Mesenchymal stem cell (in vitro differentiated cells and primary cell): ENCODE measurements around the gene SIM2.

ENCODE experiments used
- DNase-seq: peaks from one replicate; pipeline ENCODE4 v3.0.0-alpha.2; 2013
- H2AFZ ChIP-seq: one replicate; pipeline ENCODE4 v1.6.1; 2013; ENCODE audit warnings: low read depth, mild to moderate bottlenecking, control low read depth, inconsistent platforms, low read length, moderate library complexity
- H2AK5ac ChIP-seq: 2 replicates; pipeline ENCODE4 v1.6.1; 2013; ENCODE audit warnings: low read length, moderate library complexity, mild to moderate bottlenecking, inconsistent platforms; ENCODE audit not compliant: severe bottlenecking
- H2BK120ac ChIP-seq: one replicate; pipeline ENCODE4 v1.6.1; 2013; ENCODE audit warnings: low read depth, mild to moderate bottlenecking, inconsistent platforms, low read length, moderate library complexity
- H2BK12ac ChIP-seq, 2 experiments: one replicate each; pipeline ENCODE4 v1.6.1; 2013; ENCODE audit warnings: inconsistent platforms in 2 of 2, low read length in 2 of 2, mild to moderate bottlenecking in 2 of 2, moderate library complexity in 2 of 2, control low read depth in 1 of 2
- H2BK15ac ChIP-seq: one replicate; pipeline ENCODE4 v1.6.1; 2013; ENCODE audit warnings: mild to moderate bottlenecking, low read depth, inconsistent platforms; ENCODE audit not compliant: poor library complexity, severe bottlenecking
- H2BK5ac ChIP-seq: 2 replicates; pipeline ENCODE4 v1.6.1; 2013; ENCODE audit warnings: low read depth, mild to moderate bottlenecking, low read length, control low read depth, inconsistent platforms; ENCODE audit not compliant: poor library complexity, severe bottlenecking
- H3K14ac ChIP-seq, 2 experiments: one replicate each; pipeline ENCODE4 v1.6.1; 2013; ENCODE audit warnings: inconsistent platforms in 2 of 2, low read length in 2 of 2, control low read depth in 1 of 2, mild to moderate bottlenecking in 1 of 2, moderate library complexity in 1 of 2
- H3K18ac ChIP-seq, 2 experiments: one replicate each; pipeline ENCODE4 v1.6.1; 2013; ENCODE audit warnings: inconsistent platforms in 2 of 2, low read length in 2 of 2, control low read depth in 1 of 2, low read depth in 1 of 2, mild to moderate bottlenecking in 1 of 2
- H3K23ac ChIP-seq, 2 experiments: one replicate each; pipeline ENCODE4 v1.6.1; 2013; ENCODE audit warnings: inconsistent platforms in 2 of 2, low read length in 2 of 2, mild to moderate bottlenecking in 2 of 2, moderate library complexity in 2 of 2, control low read depth in 1 of 2
- H3K27ac ChIP-seq: 2 replicates; pipeline ENCODE4 v1.5.1; 2013; ENCODE audit warnings: mild to moderate bottlenecking, moderate library complexity, low read length, control low read depth, inconsistent platforms; ENCODE audit not compliant: poor library complexity, severe bottlenecking
- H3K27me3 ChIP-seq, 2 experiments: 2 replicates each; pipeline versions ENCODE4 v1.6.1 to v1.7.0; 2013; ENCODE audit warnings: low read length in 2 of 2, mild to moderate bottlenecking in 2 of 2, moderate library complexity in 2 of 2, control low read depth in 1 of 2, inconsistent platforms in 1 of 2; ENCODE audit not compliant: control insufficient read depth in 1 of 2, insufficient read depth in 1 of 2
- H3K36me3 ChIP-seq, 2 experiments: 2 replicates each; pipeline versions ENCODE4 v1.6.1 to v1.7.0; 2013; ENCODE audit warnings: low read length in 2 of 2, control low read depth in 1 of 2, inconsistent platforms in 1 of 2, low read depth in 1 of 2, mild to moderate bottlenecking in 1 of 2; ENCODE audit not compliant: insufficient read depth in 2 of 2, control insufficient read depth in 1 of 2
- H3K4ac ChIP-seq, 2 experiments: one replicate each; pipeline ENCODE4 v1.6.1; 2013; ENCODE audit warnings: inconsistent platforms in 2 of 2, low read length in 2 of 2, mild to moderate bottlenecking in 2 of 2, moderate library complexity in 2 of 2, control low read depth in 1 of 2, low read depth in 1 of 2
- H3K4me1 ChIP-seq: 2 replicates; pipeline ENCODE4 v1.6.1; 2013; ENCODE audit warnings: low read depth, low read length, control low read depth; ENCODE audit not compliant: control insufficient read depth, insufficient read depth
- H3K4me2 ChIP-seq: 2 replicates; pipeline ENCODE4 v1.6.1; 2013; ENCODE audit warnings: low read length, mild to moderate bottlenecking, inconsistent platforms; ENCODE audit not compliant: poor library complexity, severe bottlenecking
- H3K4me3 ChIP-seq, 2 experiments: 2 replicates each; pipeline versions ENCODE4 v1.5.1 to v1.7.0; 2013; ENCODE audit warnings: low read length in 2 of 2, mild to moderate bottlenecking in 2 of 2, control low read depth in 1 of 2, low read depth in 1 of 2; ENCODE audit not compliant: insufficient read depth in 1 of 2
- H3K79me1 ChIP-seq: replicated peaks from 2 replicates; pipeline ENCODE4 v1.6.1; 2013; ENCODE audit warnings: mild to moderate bottlenecking, control low read depth, low read length, inconsistent platforms; ENCODE audit not compliant: poor library complexity, severe bottlenecking
- H3K9ac ChIP-seq: 2 replicates; pipeline ENCODE4 v1.7.0; 2013; ENCODE audit warnings: mild to moderate bottlenecking, low read length, moderate library complexity
- H3K9me3 ChIP-seq: 2 replicates; pipeline ENCODE4 v1.7.0; 2013; ENCODE audit warnings: mild to moderate bottlenecking, low read length; ENCODE audit not compliant: control insufficient read depth
- H4K8ac ChIP-seq: one replicate; pipeline ENCODE4 v1.6.1; 2013; ENCODE audit warnings: inconsistent platforms, mild to moderate bottlenecking, low read length, moderate library complexity
- H4K91ac ChIP-seq: one replicate; pipeline ENCODE4 v1.6.1; 2013; ENCODE audit warnings: mild to moderate bottlenecking, low read length, inconsistent platforms
- WGBS: methylation state at CpG from one replicate; pipeline ENCODE4 v1.1.7; 2013; ENCODE audit warnings: mixed read lengths; 5-methylcytosine and 5-hydroxymethylcytosine counted together

SIM2 gene

GRCh38 chr21:36686955-36687354 is 12.0 kb upstream of the SIM2 start:
- Histone ChIP-seq H3K79me1 (no peaks in the 10 kb centered on the region), H2AFZ (no peak overlapping the region), H2BK5ac (no peak overlapping the region), H3K27ac (no peak overlapping the region), H3K18ac (no peak overlapping the region), H2BK120ac (no peak overlapping the region), H3K4ac (no peak overlapping the region), H4K8ac (no peak overlapping the region), H4K91ac (no peak overlapping the region), H3K4me3 (no peak overlapping the region), H2BK15ac (no peak overlapping the region), H3K9me3 (peaks cover 14% of the 10 kb centered on the region), H3K4me1 (peaks cover 1% of the 10 kb centered on the region), H3K4me2 (no peak overlapping the region), H2AK5ac (no peak overlapping the region), H3K14ac (no peak overlapping the region), H3K9ac (no peak overlapping the region), H3K36me3 (no peaks in the 10 kb centered on the region), H3K23ac (no peak overlapping the region), H2BK12ac (no peak overlapping the region), H3K27me3 (peaks cover 56 to 69% of the 10 kb centered on the region in 2 experiments)
- no peak for DNase-seq
- WGBS = 96% methylated on average over 2 of the region's 6 CpGs

GRCh38 chr21:36688324-36688723 is 10.6 kb upstream of the SIM2 start:
- H3K79me1 ChIP-seq = no peaks in the 10 kb centered on the region
- H2BK5ac ChIP-seq = no peak overlapping the region
- WGBS = 60% methylated on average over 6 of the region's 6 CpGs

DNA sequence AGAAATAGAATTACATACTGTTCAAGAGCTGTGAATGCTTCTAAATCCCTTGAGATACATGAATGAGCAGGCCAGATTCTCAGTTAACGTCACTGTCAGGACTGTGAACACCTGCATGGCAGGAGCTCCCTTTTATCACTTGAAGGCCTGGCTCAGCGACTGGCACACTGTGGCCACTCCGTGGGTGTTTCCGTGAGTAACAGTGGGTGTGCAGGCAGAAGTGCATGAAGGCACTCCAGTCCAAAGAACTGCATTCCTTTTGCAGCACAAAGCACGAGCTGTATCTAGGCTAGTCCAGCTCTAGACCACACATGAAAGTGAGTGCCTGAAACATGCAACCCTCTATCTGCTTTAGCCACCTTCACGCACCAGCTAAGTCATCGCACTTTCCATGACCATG is 9.6 kb upstream of the SIM2 start:
- Histone ChIP-seq H3K4me2 (no peak overlapping the region), H3K4me3 (no peak overlapping the region), H3K27ac (no peak overlapping the region), H3K18ac (no peak overlapping the region), H3K27me3 (peaks cover 70 to 76% of the 10 kb centered on the region in 2 experiments), H3K23ac (no peak overlapping the region), H3K79me1 (no peaks in the 10 kb centered on the region), H2AK5ac (no peak overlapping the region), H3K14ac (no peak overlapping the region), H3K4ac (no peak overlapping the region), H2BK12ac (no peak overlapping the region), H2BK15ac (no peak overlapping the region), H3K9me3 (peaks cover 5% of the 10 kb centered on the region), H3K4me1 (peaks cover 12% of the 10 kb centered on the region), H2BK5ac (no peak overlapping the region), H2BK120ac (no peak overlapping the region), H3K36me3 (no peaks in the 10 kb centered on the region), H2AFZ (no peak overlapping the region), H3K9ac (no peak overlapping the region), H4K91ac (no peak overlapping the region), H4K8ac (no peak overlapping the region)
- DNase-seq = no peak
- WGBS = 80% methylated on average over 7 of the region's 7 CpGs

More at GRCh38 chr21:36688324-36688723, 10.6 kb upstream of the SIM2 start:
- Histone ChIP-seq H3K27me3 (peaks cover 64 to 72% of the 10 kb centered on the region in 2 experiments), H3K4ac (no peak overlapping the region), H3K9ac (no peak overlapping the region), H3K18ac (no peak overlapping the region), H3K4me1 (peaks cover 8% of the 10 kb centered on the region), H3K4me3 (no peak overlapping the region), H2BK120ac (no peak overlapping the region), H4K8ac (no peak overlapping the region), H2BK12ac (no peak overlapping the region), H3K9me3 (peaks cover 5% of the 10 kb centered on the region), H3K14ac (no peak overlapping the region), H2BK15ac (no peak overlapping the region), H2AFZ (no peak overlapping the region), H2AK5ac (no peak overlapping the region), H3K36me3 (no peaks in the 10 kb centered on the region), H3K4me2 (no peak overlapping the region), H4K91ac (no peak overlapping the region), H3K23ac (no peak overlapping the region), H3K27ac (no peak overlapping the region)
- no peak for DNase-seq

DNA sequence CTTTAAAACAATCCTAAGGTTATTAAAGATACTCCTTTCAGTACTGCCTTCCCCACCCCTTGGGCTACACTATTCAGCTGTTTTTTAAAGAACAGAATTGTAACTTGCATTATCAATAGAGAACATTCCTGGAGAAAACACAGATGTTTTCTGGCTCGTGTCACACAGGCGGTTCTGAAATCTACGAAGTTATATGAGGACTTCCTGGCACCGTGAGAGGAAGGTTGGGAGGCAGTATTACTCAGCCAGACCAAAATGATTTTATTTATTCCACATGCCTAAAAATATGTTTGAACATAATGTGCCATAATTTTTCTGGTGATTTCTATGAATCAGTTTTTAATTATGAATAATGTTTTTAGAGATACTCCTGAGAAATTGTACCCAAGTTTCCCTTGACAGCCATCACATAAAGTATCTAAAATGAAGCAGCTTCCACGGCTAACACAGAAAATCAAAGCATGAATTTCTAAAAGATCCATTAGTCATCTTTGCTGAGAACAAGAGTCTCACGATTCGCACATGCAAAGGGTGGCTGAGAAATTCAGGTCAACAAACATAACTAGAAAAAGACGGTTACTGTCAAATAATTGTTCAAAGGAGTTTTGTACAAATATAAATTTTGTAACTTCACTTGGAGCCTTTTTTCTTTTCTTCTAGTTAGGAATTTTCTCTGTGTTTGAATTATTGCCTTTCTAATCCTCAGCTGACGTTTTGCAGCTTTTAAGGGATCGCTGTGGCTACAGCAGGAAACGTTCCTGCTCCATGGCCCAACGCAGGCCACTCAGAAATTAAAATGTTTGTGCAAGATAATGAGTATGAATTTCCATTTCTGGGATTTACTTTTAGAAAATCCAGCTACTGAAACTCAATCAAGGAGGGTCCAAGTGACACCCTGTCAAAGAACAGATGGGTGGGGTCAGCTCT is 8.0 kb upstream of the SIM2 start:
- Histone ChIP-seq H3K23ac (no peak overlapping the region), H4K8ac (no peak overlapping the region), H3K27me3 (peaks cover 75 to 79% of the 10 kb centered on the region in 2 experiments), H2BK15ac (no peak overlapping the region), H3K4me2 (no peak overlapping the region), H3K4me3 (peak overlapping the region in 1 of 2 experiments; percentile 15), H3K18ac (no peak overlapping the region), H2BK120ac (no peak overlapping the region), H3K4ac (no peak overlapping the region), H3K14ac (no peak overlapping the region), H2AFZ (no peak overlapping the region), H3K9ac (peak overlapping the region; percentile 16), H3K36me3 (no peaks in the 10 kb centered on the region), H3K4me1 (peaks cover 15% of the 10 kb centered on the region), H2BK12ac (no peak overlapping the region), H2AK5ac (no peak overlapping the region), H4K91ac (no peak overlapping the region), H3K27ac (no peak overlapping the region), H3K9me3 (peaks cover 5% of the 10 kb centered on the region), H2BK5ac (no peak overlapping the region), H3K79me1 (no peaks in the 10 kb centered on the region)
- DNase-seq = no peak
- 26% methylated on average over 9 of the region's 12 CpGs for whole genome bisulfite sequencing
